A673 (cell line): ENCODE results near the gene MYL6B. TPM values are rescaled to one million over a fixed set of nuclear protein-coding genes. Genes with fewer than 3 reads are reported as not detected.
A peak's percentile ranks its signal among the peaks of the same experiment; 100 is the strongest.

ENCODE experiments used
- BruUV-seq: library from RNA; stranded (reverse); fragments of 400-500 nt; replicated peaks from 2 replicates; lab custom pipeline; 2021; lab: Mats Ljungman, UMichigan
- CTCF ChIA-PET: fragments of 300-600 bp; sonication (Branson Sonifier 250); formaldehyde crosslinking; loops from one replicate; lab custom pipeline; 2022; ENCODE audit warnings: antibody characterized with exemption; lab: Charles Lee
- POLR2A ChIA-PET: fragments of 300-600 bp; sonication (Branson Sonifier 250); formaldehyde crosslinking; loops from one replicate; lab custom pipeline; 2022; ENCODE audit warnings: antibody characterized with exemption; ENCODE audit not compliant: low non-redundant PET; lab: Charles Lee
- DNase-seq: peaks from one replicate; pipeline ENCODE4 v3.0.0-alpha.2; 2015; ENCODE audit warnings: low spot score
- H3K27ac ChIP-seq: fragments of 200-600 bp; sonication (generic); 2 replicates; pipeline ENCODE4 v1.5.1; 2016; ENCODE audit warnings: mixed run types, low read depth, mild to moderate bottlenecking, mixed read lengths, antibody characterized with exemption, low read length; ENCODE audit not compliant: poor library complexity, severe bottlenecking
- H3K27me3 ChIP-seq: fragments of 200-600 bp; sonication (generic); replicated peaks from 2 replicates; pipeline ENCODE4 v1.6.1; 2017; ENCODE audit warnings: mixed run types, low read depth, mild to moderate bottlenecking, mixed read lengths, antibody characterized with exemption, low read length; ENCODE audit not compliant: insufficient read depth, poor library complexity
- H3K36me3 ChIP-seq: fragments of 200-600 bp; sonication (generic); 2 replicates; pipeline ENCODE4 v1.6.1; 2016; ENCODE audit warnings: mixed run types, mild to moderate bottlenecking, mixed read lengths, antibody characterized with exemption, low read length; ENCODE audit not compliant: insufficient read depth, poor library complexity, severe bottlenecking
- H3K4me1 ChIP-seq: fragments of 200-600 bp; sonication (generic); 2 replicates; pipeline ENCODE4 v1.6.1; 2017; ENCODE audit warnings: mixed run types, mild to moderate bottlenecking, mixed read lengths, antibody characterized with exemption, low read length; ENCODE audit not compliant: insufficient read depth, poor library complexity, severe bottlenecking
- H3K4me3 ChIP-seq: fragments of 200-600 bp; sonication (generic); 2 replicates; pipeline ENCODE4 v1.5.1; 2016; ENCODE audit warnings: low read depth, mixed run types, mild to moderate bottlenecking, mixed read lengths, low read length; ENCODE audit not compliant: poor library complexity, severe bottlenecking
- H3K9me3 ChIP-seq: fragments of 200-600 bp; sonication (generic); 2 replicates; pipeline ENCODE4 v1.6.1; 2016; ENCODE audit warnings: mixed run types, low read depth, mild to moderate bottlenecking, mixed read lengths, antibody characterized with exemption, low read length; ENCODE audit not compliant: poor library complexity, severe bottlenecking
- CTCF ChIP-seq: fragments of 300-800, 200-600 bp; sonication (generic); conservative IDR thresholded peaks from 2 replicates; pipeline ENCODE4 v1.5.1; 2017; ENCODE audit warnings: low read depth, mild to moderate bottlenecking, antibody characterized with exemption, low read length, moderate library complexity, mixed read lengths
- EZH2 ChIP-seq: fragments of 200-600 bp; sonication (generic); IDR thresholded peaks from 2 replicates; pipeline ENCODE4 v1.6.1; 2017; ENCODE audit warnings: borderline replicate concordance, low read depth, mild to moderate bottlenecking, mixed read lengths, antibody characterized with exemption, low read length; ENCODE audit not compliant: poor library complexity, severe bottlenecking
- intact Hi-C: fragments of 100-400 bp; cut with micrococcal nuclease; formaldehyde crosslinking; loops from one replicate; pipeline ENCODE4 v1.10.0; 2022; ENCODE audit not compliant: unreplicated experiment
- total RNA-seq: library from RNA; stranded (reverse); gene quantifications from 2 replicates; pipeline ENCODE4 v1.2.3, GENCODE V29; 2021

Gene MYL6B
- total RNA-seq, 1 experiment from 2014 or later, result 180 TPM

GRCh38 chr12:56105609-56105902, 46.8 kb upstream of the MYL6B start:
- no peak for TF ChIP-seq EZH2
- TF ChIP-seq CTCF, result no peak
- POLR2A ChIA-PET, result no interaction called here
- CTCF ChIA-PET, result no interaction called here
- H3K4me3 ChIP-seq, result peak overlapping the region; percentile 87
- peaks cover 48% of the 10 kb centered on the region for H3K36me3 ChIP-seq
- intact Hi-C loops, result no loop called here
- no peaks in the 10 kb centered on the region for H3K27me3 ChIP-seq
- DNase-seq, result no peak
- peak overlapping the region; percentile 94 for H3K27ac ChIP-seq
- no peaks in the 10 kb centered on the region for H3K9me3 ChIP-seq
- no TSS peak for BruUV-seq
- H3K4me1 ChIP-seq, result peaks cover 11% of the 10 kb centered on the region

GRCh38 chr12:56107242-56107641, 45.1 kb upstream of the MYL6B start:
- CTCF ChIA-PET, result no interaction called here
- Histone ChIP-seq H3K36me3 (peaks cover 64% of the 10 kb centered on the region), H3K27ac (no peak overlapping the region), H3K27me3 (no peaks in the 10 kb centered on the region), H3K4me1 (peaks cover 11% of the 10 kb centered on the region), H3K4me3 (no peak overlapping the region), H3K9me3 (no peaks in the 10 kb centered on the region)
- intact Hi-C loops, result no loop called here
- BruUV-seq, result no TSS peak
- DNase-seq, result no peak
- POLR2A ChIA-PET, result no interaction called here
- no peak for TF ChIP-seq CTCF

- no TSS peak for BruUV-seq
- intact Hi-C loops, result loop anchor here (10.0 kb wide), 1 partner anchor 524 kb away; the partner anchor contains the start of gene BAZ2A
- no peak for DNase-seq
- CTCF ChIA-PET, result no interaction called here
- Histone ChIP-seq H3K9me3 (no peaks in the 10 kb centered on the region), H3K36me3 (peaks cover 80% of the 10 kb centered on the region), H3K4me1 (peaks cover 6% of the 10 kb centered on the region), H3K4me3 (no peak overlapping the region), H3K27me3 (no peaks in the 10 kb centered on the region), H3K27ac (no peak overlapping the region)
- POLR2A ChIA-PET, result no interaction called here
- TF ChIP-seq EZH2, result no peak
- no peak for TF ChIP-seq CTCF
These were observed 41.8 kb upstream of the MYL6B start for GRCh38 chr12:56110571-56110970.
